Stimulated activated CD8-positive, alpha-beta memory T cell treated with anti-CD3 and anti-CD28 coated beads, Interleukin-4, amount 100 ng/mL, for 48 hours (primary cell): ENCODE data around the gene HVCN1.

Experiments used
- DNase-seq: peaks from one replicate; pipeline ENCODE4 v3.0.0-alpha.2; 2020

The HVCN1 gene

DNA sequence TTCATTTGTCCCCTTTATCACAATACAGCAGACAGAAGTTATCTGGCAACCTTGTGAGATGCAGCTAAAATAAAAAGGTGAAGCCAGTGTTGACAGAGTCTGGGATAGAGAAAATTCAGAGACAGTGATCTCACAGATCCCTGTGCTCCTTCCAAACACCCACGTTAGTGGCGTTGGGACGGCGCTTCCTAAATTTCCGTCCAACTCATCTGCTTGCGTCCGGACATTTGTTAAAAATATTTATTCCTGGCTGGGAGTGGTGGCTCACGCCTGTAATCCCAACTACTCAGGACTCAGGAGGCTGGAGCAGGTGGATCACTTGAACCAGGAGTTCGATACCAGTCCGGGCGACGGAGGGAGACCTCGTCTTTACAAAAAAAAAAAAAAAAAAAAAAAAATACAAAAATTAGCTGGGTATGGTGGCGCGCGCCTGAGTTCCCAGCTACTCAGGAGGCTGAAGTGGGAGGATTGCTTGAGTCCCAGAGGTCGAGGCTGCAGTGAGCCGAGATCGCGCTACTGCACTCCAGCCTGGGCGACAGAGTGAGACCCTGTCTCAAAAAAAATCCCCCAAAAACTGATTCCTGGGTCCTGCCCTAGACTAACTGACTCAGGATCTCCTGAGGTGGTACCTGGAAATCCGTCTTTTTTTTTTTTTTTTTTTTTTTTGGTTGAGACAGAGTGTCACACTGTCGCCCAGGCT is 75.7 kb downstream of the HVCN1 start:
- no peak for DNase-seq

DNA sequence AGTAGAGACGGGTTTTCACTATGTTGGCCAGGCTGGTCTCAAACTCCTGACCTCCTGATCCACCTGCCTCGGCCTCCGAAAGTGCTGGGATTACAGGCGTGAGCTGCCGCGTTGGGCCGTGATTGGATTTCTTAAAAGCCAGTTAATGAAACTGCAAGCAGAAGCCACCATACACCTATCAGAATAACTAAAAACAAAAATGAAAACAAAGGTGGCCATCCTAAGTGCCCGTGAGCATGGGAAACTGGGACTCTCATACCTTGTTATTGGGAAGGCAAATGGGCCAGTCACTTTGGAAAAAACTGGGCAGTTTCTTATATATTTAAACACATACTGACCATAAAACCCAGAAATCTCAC is 82.7 kb downstream of the HVCN1 start:
- no peak for DNase-seq

DNA sequence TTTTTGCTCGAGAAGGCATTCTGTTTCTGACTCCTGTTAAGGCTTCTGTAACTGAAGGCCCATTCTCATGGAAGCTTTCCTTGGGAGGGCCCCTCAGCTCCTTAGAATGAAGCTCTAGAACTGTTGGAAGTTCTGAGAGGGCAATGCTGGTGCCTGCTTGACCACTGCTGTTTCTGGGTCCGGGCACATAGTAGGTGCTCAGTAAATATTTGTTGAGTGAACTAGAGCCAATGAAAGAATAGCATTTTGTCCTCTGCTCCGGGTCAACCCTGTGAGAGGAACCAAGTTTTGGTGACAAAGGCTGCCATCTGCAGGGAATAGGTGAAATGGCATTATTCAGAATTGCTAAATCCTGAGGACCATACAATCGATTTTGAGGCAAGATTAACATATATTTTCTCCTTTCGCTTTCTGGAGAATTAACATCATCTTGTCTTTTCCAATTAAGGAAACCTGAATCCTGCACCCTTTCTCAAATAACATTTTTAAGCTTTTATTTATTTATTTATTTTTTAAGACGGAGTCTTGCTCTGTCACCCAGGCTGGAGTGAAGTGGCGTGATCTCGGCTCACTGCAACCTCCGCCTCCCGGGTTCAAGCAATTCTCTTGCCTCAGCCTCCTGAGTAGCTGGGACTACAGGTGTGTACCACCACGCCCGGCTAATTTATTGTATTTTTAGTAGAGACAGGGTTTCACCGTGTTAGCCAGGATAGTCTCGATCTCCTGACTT is 86.7 kb downstream of the HVCN1 start:
- DNase-seq = peak; percentile 47

DNA sequence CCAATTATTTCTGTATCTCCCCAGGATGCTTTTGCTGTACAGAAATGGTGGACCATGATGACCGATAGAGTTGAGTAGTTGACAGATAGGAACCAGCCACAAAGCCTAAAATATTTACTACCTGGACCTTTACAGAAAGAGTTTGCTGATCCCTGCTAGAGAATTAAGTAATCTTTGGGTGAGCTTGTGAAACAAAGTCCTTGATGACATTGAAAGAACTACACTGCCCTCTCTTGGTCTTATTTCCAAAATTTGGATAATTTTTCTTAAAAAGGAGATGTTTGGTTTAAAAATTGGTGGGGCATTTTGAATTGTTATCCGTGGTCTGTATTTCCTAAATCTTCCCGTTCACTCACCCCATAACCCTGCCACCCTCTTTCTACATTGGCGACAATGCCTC is 88.7 kb downstream of the HVCN1 start:
- DNase-seq = no peak

DNA sequence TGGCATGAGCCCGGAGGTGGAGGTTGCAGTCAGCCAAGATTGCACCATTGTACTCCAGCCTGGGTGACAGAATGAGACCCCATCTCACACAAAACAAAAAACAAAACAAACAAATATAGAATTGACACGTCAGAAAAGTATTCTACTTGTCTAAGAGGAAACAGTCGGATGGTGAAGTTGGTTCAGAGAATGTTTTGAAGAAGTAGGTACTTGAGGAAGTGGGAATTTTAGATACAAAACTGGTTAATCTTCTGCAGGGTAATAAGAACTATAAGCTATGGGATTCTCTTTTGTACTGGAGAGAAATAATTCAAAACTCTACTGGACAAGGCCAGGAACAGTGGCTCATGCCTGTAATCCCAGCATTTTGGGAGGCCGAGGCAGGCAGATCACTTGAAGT is 89.6 kb downstream of the HVCN1 start:
- no peak for DNase-seq
